ENCODE results near the gene ZNF738.
"Not testable (repeated sequence)": the region's sequence is repeated elsewhere in the genome, so short reads cannot be mapped to it uniquely, and the experiment has no call there.

Gene ZNF738

GRCh38 chr19:21358768-21359451 lies at the start of gene ZNF738:
TSS of gene ZNF738 (plus strand) at chr19:21359000. CDS start at chr19:21359141, 141 bp downstream.
- DNase-seq (ENCODE audit: low read depth): peak; percentile 98

- DNase-seq (ENCODE audit: low read depth): not testable (repeated sequence)
Measured at GRCh38 chr19:21312807-21313206, 46.0 kb upstream of the ZNF738 start.

GRCh38 chr19:21314676-21315075 lies 44.1 kb upstream of the ZNF738 start:
- DNase-seq (ENCODE audit: low read depth): peak; percentile 45

- no peak for DNase-seq (ENCODE audit: low read depth)
Measured at GRCh38 chr19:21317821-21318220, 41.0 kb upstream of the ZNF738 start.

- DNase-seq (ENCODE audit: low read depth): peak; percentile 20
Measured at GRCh38 chr19:21321134-21321533, 37.7 kb upstream of the ZNF738 start.

- peak; percentile 5 for DNase-seq (ENCODE audit: low read depth)
Measured at GRCh38 chr19:21321996-21322395, 36.8 kb upstream of the ZNF738 start.

- DNase-seq (ENCODE audit: low read depth): no peak
Measured at GRCh38 chr19:21322528-21322927, 36.3 kb upstream of the ZNF738 start.

- DNase-seq (ENCODE audit: low read depth): no peak
Measured at GRCh38 chr19:21323000-21323399, 35.8 kb upstream of the ZNF738 start.

- no peak for DNase-seq (ENCODE audit: low read depth)
Measured at GRCh38 chr19:21326169-21326568, 32.6 kb upstream of the ZNF738 start.

GRCh38 chr19:21328406-21328805 lies 30.4 kb upstream of the ZNF738 start:
- DNase-seq (ENCODE audit: low read depth): peak; percentile 3

- peak; percentile 88 for DNase-seq (ENCODE audit: low read depth)
Measured at GRCh38 chr19:21328885-21329605, 29.8 kb upstream of the ZNF738 start, which contains the start of gene ZNF708. TSS of gene ZNF708 (minus strand) at chr19:21329410. CDS start at chr19:21329212, 198 bp downstream.

GRCh38 chr19:21335721-21336120 lies 23.1 kb upstream of the ZNF738 start:
- peak; percentile 7 for DNase-seq (ENCODE audit: low read depth)

GRCh38 chr19:21344841-21345240 lies 14.0 kb upstream of the ZNF738 start:
- not testable (repeated sequence) for DNase-seq (ENCODE audit: low read depth)

- no peak for DNase-seq (ENCODE audit: low read depth)
Measured at GRCh38 chr19:21352830-21353229, 6.0 kb upstream of the ZNF738 start.

GRCh38 chr19:21362291-21362690 lies 3.5 kb downstream of the ZNF738 start:
- DNase-seq (ENCODE audit: low read depth): no peak

GRCh38 chr19:21383980-21384582 lies 25.3 kb downstream of the ZNF738 start:
- DNase-seq (ENCODE audit: low read depth): no peak

GRCh38 chr19:21396121-21396520 lies 37.3 kb downstream of the ZNF738 start:
- no peak for DNase-seq (ENCODE audit: low read depth)

- peak; percentile 96 for DNase-seq (ENCODE audit: low read depth)
Measured at GRCh38 chr19:21396893-21397572, 38.2 kb downstream of the ZNF738 start, which contains the start of gene ZNF493. TSS of gene ZNF493 (plus strand) at chr19:21397133. CDS start at chr19:21397238, 105 bp downstream.

GRCh38 chr19:21398851-21399250 lies 40.1 kb downstream of the ZNF738 start:
- peak; percentile 51 for DNase-seq (ENCODE audit: low read depth)

- no peak for DNase-seq (ENCODE audit: low read depth)
Measured at GRCh38 chr19:21402303-21402985, 43.6 kb downstream of the ZNF738 start.

- DNase-seq (ENCODE audit: low read depth): no peak
Measured at GRCh38 chr19:21410166-21410565, 51.4 kb downstream of the ZNF738 start.

- no peak for DNase-seq (ENCODE audit: low read depth)
Measured at GRCh38 chr19:21422244-21422643, 63.4 kb downstream of the ZNF738 start.
